Prostate gland (tissue), 2 donors: ENCODE measurements around the gene APOD. TPM values are rescaled to one million over a fixed set of nuclear protein-coding genes. Genes with fewer than 3 reads are reported as not detected.

Experiments used
- DNase-seq: peaks from one replicate; pipeline ENCODE4 v3.0.0-alpha.2; 2019; ENCODE audit warnings: low spot score
- H3K27ac ChIP-seq, 2 donors: fragments of 200-600 bp; sonication (generic); 2 replicates each; pipeline ENCODE4 v1.5.1; 2017 to 2019
- H3K27me3 ChIP-seq: fragments of 200-600 bp; sonication (generic); replicated peaks from 2 replicates; pipeline ENCODE4 v1.5.1; 2019; ENCODE audit not compliant: insufficient read depth
- H3K36me3 ChIP-seq, 2 donors: fragments of 200-600 bp; sonication (generic); 1 replicate in 1 of 2; 2 replicates in 1 of 2; pipeline versions ENCODE4 v1.5.1 to v1.8.1; 2017 to 2019
- H3K4me1 ChIP-seq: fragments of 200-600 bp; sonication (generic); replicated peaks from 2 replicates; pipeline ENCODE4 v1.5.1; 2019
- H3K4me3 ChIP-seq, 2 donors: fragments of 200-600 bp; sonication (generic); 2 replicates each; pipeline ENCODE4 v1.5.1; 2017 to 2019
- H3K9me3 ChIP-seq: fragments of 200-600 bp; sonication (generic); 2 replicates; pipeline ENCODE4 v1.5.1; 2017
- POLR2A ChIP-seq: fragments of 450-650 bp; IDR thresholded peaks from one replicate; pipeline ENCODE4 v1.6.1; 2016; ENCODE audit warnings: antibody characterized with exemption, mild to moderate bottlenecking
- POLR2AphosphoS5 ChIP-seq: sonication (generic); formaldehyde crosslinking; IDR thresholded peaks from one replicate; pipeline ENCODE4 v1.6.1; 2017; ENCODE audit warnings: antibody characterized with exemption
- WGBS: methylation state at CpG from one replicate; pipeline ENCODE4 v1.1.5; 2018; 5-methylcytosine and 5-hydroxymethylcytosine counted together
- intact Hi-C: fragments of 100-400 bp; cut with DNase I; formaldehyde crosslinking; loops from one replicate; pipeline ENCODE4 v1.14.2; 2022
- total RNA-seq, 2 donors: library from RNA; depleted of rRNA; stranded (reverse); fragments of >200 nt; gene quantifications; one replicate each; pipeline ENCODE4 v1.1.0, GENCODE V29; 2016
- TF ChIP-seq, protein P1 (sequence below), 4 experiments: fragments of 200-600 bp in 2 of 4; fragments of 450-650 bp in 2 of 4; sonication (generic) in 2 of 4; IDR thresholded peaks; 1 replicate in 3 of 4; 2 replicates in 1 of 4; pipeline ENCODE4 v1.5.1; 2016 to 2019; ENCODE audit warnings: antibody characterized with exemption in 4 of 4, mild to moderate bottlenecking in 2 of 4, moderate library complexity in 2 of 4

Gene APOD
- total RNA-seq, 2 donors from 2014 or later, result 52.4 to 121 TPM

- Histone ChIP-seq H3K27me3 (no peaks in the 10 kb centered on the region), H3K4me3 (no peak overlapping the region), H3K27ac (no peak overlapping the region), H3K36me3 (no peaks in the 10 kb centered on the region), H3K9me3 (no peaks in the 10 kb centered on the region), H3K4me1 (peaks cover 6% of the 10 kb centered on the region)
- WGBS, result 76% methylated on average over 5 of the region's 5 CpGs
- intact Hi-C loops, result no loop called here
- TF ChIP-seq POLR2A (no peak), POLR2AphosphoS5 (no peak)
- TF ChIP-seq, protein P1, sequence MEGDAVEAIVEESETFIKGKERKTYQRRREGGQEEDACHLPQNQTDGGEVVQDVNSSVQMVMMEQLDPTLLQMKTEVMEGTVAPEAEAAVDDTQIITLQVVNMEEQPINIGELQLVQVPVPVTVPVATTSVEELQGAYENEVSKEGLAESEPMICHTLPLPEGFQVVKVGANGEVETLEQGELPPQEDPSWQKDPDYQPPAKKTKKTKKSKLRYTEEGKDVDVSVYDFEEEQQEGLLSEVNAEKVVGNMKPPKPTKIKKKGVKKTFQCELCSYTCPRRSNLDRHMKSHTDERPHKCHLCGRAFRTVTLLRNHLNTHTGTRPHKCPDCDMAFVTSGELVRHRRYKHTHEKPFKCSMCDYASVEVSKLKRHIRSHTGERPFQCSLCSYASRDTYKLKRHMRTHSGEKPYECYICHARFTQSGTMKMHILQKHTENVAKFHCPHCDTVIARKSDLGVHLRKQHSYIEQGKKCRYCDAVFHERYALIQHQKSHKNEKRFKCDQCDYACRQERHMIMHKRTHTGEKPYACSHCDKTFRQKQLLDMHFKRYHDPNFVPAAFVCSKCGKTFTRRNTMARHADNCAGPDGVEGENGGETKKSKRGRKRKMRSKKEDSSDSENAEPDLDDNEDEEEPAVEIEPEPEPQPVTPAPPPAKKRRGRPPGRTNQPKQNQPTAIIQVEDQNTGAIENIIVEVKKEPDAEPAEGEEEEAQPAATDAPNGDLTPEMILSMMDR (IDR thresholded peaks at IDR 0.05), result no peak
- no peak for DNase-seq
Observed at GRCh38 chr3:195539479-195539878, 44.3 kb downstream of the APOD start.

- H3K9me3 ChIP-seq, result no peaks in the 10 kb centered on the region
- no peak for TF ChIP-seq POLR2AphosphoS5
- TF ChIP-seq POLR2A, result no peak
- TF ChIP-seq, protein P1 (IDR thresholded peaks at IDR 0.05), result no peak
- intact Hi-C loops, result no loop called here
Observed at GRCh38 chr3:195537995-195538394, 45.7 kb downstream of the APOD start.

GRCh38 chr3:195535293-195535692, 48.4 kb downstream of the APOD start:
- no peak overlapping the region for H3K4me3 ChIP-seq
- H3K27me3 ChIP-seq, result no peaks in the 10 kb centered on the region
- TF ChIP-seq POLR2A, result no peak
- TF ChIP-seq POLR2AphosphoS5, result no peak
- TF ChIP-seq, protein P1 (IDR thresholded peaks at IDR 0.05), result no peak
- H3K4me1 ChIP-seq, result peaks cover 1% of the 10 kb centered on the region
- H3K36me3 ChIP-seq, result no peaks in the 10 kb centered on the region
- intact Hi-C loops, result no loop called here
- WGBS, result 74% methylated on average over 5 of the region's 5 CpGs
- H3K9me3 ChIP-seq, result no peaks in the 10 kb centered on the region
- DNase-seq, result no peak
- H3K27ac ChIP-seq, result no peak overlapping the region

More at GRCh38 chr3:195537995-195538394, 45.7 kb downstream of the APOD start:
- Histone ChIP-seq H3K36me3 (no peaks in the 10 kb centered on the region), H3K27me3 (no peaks in the 10 kb centered on the region), H3K4me1 (peaks cover 6% of the 10 kb centered on the region), H3K27ac (no peak overlapping the region), H3K4me3 (no peak overlapping the region)
- WGBS, result 75% methylated on average over 2 of the region's 2 CpGs
- no peak for DNase-seq

DNA sequence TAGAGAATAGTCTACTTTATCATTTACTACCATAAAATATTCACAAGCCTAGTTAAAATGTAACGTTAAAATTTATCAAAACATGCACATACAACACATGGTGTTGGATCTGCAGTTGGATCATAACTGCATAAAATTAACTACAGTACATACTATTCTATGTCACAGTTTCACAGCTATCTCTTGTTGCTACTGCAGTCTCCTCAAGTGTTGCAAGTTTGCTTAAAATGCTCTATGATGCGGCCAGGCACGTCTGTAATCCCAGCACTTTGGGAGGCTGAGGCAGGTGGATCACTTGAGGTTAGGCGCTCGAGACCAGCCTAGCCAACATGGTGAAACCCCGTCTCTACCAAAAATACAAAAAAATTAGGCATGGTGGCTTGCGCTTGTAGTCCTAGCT, 50.9 kb downstream of the APOD start:
- Histone ChIP-seq H3K4me3 (no peak overlapping the region), H3K27ac (no peak overlapping the region), H3K36me3 (no peaks in the 10 kb centered on the region), H3K27me3 (no peaks in the 10 kb centered on the region), H3K9me3 (no peaks in the 10 kb centered on the region), H3K4me1 (no peaks in the 10 kb centered on the region)
- 71% methylated on average over 7 of the region's 7 CpGs for WGBS
- intact Hi-C loops, result no loop called here
- TF ChIP-seq, protein P1 (IDR thresholded peaks at IDR 0.05), result no peak
- DNase-seq, result no peak

- no peak for DNase-seq
- WGBS, result 37% methylated on average over 3 of the region's 3 CpGs
- H3K4me3 ChIP-seq, result no peak overlapping the region
- intact Hi-C loops, result no loop called here
- H3K4me1 ChIP-seq, result no peaks in the 10 kb centered on the region
- H3K27me3 ChIP-seq, result no peaks in the 10 kb centered on the region
- TF ChIP-seq POLR2AphosphoS5 (no peak), POLR2A (no peak)
- TF ChIP-seq, protein P1 (IDR thresholded peaks at IDR 0.05), result no peak
- no peak overlapping the region for H3K27ac ChIP-seq
- H3K9me3 ChIP-seq, result no peaks in the 10 kb centered on the region
- no peaks in the 10 kb centered on the region for H3K36me3 ChIP-seq
Observed at GRCh38 chr3:195532345-195532744, 51.4 kb downstream of the APOD start.
